Calu3 (cell line): ENCODE results near the gene LRRC28. TPM values are rescaled to one million over a fixed set of nuclear protein-coding genes. Genes with fewer than 3 reads are reported as not detected.

Source experiments
- BruUV-seq: library from RNA; stranded (reverse); fragments of 400-500 nt; replicated peaks from 2 replicates; lab custom pipeline; 2021; lab: Mats Ljungman, UMichigan
- CTCF ChIA-PET: fragments of 300-600 bp; sonication (Branson Sonifier 250); formaldehyde crosslinking; loops from one replicate; lab custom pipeline; 2022; ENCODE audit warnings: antibody characterized with exemption; lab: Charles Lee
- DNase-seq: peaks from one replicate; pipeline ENCODE4 v3.0.0; 2022
- H3K27ac Mint-ChIP-seq: one replicate; pipeline ENCODE4 v1.8.0; 2022; ENCODE audit warnings: mixed read lengths; ENCODE audit not compliant: unreplicated experiment
- H3K27me3 Mint-ChIP-seq: one replicate; pipeline ENCODE4 v1.8.0; 2022; ENCODE audit warnings: mixed read lengths; ENCODE audit not compliant: unreplicated experiment
- H3K36me3 Mint-ChIP-seq: one replicate; pipeline ENCODE4 v1.8.0; 2022; ENCODE audit warnings: mild to moderate bottlenecking, moderate library complexity, mixed read lengths; ENCODE audit not compliant: insufficient read depth, unreplicated experiment
- H3K4me1 Mint-ChIP-seq: one replicate; pipeline ENCODE4 v1.8.0; 2022; ENCODE audit warnings: mild to moderate bottlenecking, low read depth, mixed read lengths; ENCODE audit not compliant: unreplicated experiment
- H3K4me3 Mint-ChIP-seq: one replicate; pipeline ENCODE4 v1.8.0; 2022; ENCODE audit warnings: mild to moderate bottlenecking, low read depth, moderate library complexity, mixed read lengths; ENCODE audit not compliant: unreplicated experiment
- H3K9me3 Mint-ChIP-seq: one replicate; pipeline ENCODE4 v1.8.0; 2022; ENCODE audit warnings: low read depth, mixed read lengths; ENCODE audit not compliant: unreplicated experiment
- intact Hi-C: fragments of 100-400 bp; cut with micrococcal nuclease; formaldehyde crosslinking; loops from one replicate; pipeline ENCODE4 v1.10.0; 2022; ENCODE audit not compliant: unreplicated experiment
- total RNA-seq: library from RNA; stranded (reverse); gene quantifications from 2 replicates; pipeline ENCODE4 v1.2.3, GENCODE V29; 2022
- TF ChIP-seq, protein P1 (sequence below): fragments of 200-600 bp; IDR thresholded peaks from one replicate; pipeline ENCODE4 v1.8.0; 2022; ENCODE audit warnings: antibody characterized with exemption; ENCODE audit not compliant: unreplicated experiment

LRRC28 gene
- total RNA-seq, 1 experiment from 2014 or later, result 21.8 TPM

DNA sequence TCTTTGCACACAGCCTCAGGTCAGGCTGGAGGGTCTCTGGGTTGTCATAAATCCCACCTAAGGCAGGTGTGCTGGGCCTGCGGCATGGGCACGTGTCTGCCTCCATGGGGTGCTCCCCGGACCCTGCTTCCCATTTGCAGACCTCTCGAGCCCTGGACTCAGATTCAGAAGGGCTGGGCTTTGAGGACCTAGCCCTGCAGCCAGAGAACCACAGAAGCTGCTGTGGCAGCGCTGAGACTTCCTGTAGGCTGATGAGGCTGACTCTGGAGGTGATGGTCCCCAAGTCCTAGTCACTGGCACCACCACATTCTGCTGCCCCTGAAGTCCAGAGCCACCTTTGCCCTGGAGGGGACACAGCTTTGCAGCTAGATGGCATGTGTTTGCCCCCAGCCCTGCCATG, 156.4 kb downstream of the LRRC28 start:
- intact Hi-C loops, result loop anchor here (5.0 to 10.0 kb wide), 2 partner anchors 97 to 155 kb away; no protein-coding TSS in a partner anchor
- Mint-ChIP-seq H3K27ac (no peak overlapping the region), H3K36me3 (no peaks in the 10 kb centered on the region), H3K4me1 (peaks cover 9% of the 10 kb centered on the region), H3K27me3 (no peaks in the 10 kb centered on the region), H3K4me3 (no peak overlapping the region), H3K9me3 (no peaks in the 10 kb centered on the region)
- BruUV-seq, result no TSS peak
- no peak for DNase-seq
- TF ChIP-seq, protein P1, sequence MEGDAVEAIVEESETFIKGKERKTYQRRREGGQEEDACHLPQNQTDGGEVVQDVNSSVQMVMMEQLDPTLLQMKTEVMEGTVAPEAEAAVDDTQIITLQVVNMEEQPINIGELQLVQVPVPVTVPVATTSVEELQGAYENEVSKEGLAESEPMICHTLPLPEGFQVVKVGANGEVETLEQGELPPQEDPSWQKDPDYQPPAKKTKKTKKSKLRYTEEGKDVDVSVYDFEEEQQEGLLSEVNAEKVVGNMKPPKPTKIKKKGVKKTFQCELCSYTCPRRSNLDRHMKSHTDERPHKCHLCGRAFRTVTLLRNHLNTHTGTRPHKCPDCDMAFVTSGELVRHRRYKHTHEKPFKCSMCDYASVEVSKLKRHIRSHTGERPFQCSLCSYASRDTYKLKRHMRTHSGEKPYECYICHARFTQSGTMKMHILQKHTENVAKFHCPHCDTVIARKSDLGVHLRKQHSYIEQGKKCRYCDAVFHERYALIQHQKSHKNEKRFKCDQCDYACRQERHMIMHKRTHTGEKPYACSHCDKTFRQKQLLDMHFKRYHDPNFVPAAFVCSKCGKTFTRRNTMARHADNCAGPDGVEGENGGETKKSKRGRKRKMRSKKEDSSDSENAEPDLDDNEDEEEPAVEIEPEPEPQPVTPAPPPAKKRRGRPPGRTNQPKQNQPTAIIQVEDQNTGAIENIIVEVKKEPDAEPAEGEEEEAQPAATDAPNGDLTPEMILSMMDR, result no peak
- CTCF ChIA-PET, result interaction anchor here (0.8 to 5.0 kb wide), 2 partner anchors 28 to 296 kb away, joined by 3 to 55 read pairs; no protein-coding TSS in a partner anchor

DNA sequence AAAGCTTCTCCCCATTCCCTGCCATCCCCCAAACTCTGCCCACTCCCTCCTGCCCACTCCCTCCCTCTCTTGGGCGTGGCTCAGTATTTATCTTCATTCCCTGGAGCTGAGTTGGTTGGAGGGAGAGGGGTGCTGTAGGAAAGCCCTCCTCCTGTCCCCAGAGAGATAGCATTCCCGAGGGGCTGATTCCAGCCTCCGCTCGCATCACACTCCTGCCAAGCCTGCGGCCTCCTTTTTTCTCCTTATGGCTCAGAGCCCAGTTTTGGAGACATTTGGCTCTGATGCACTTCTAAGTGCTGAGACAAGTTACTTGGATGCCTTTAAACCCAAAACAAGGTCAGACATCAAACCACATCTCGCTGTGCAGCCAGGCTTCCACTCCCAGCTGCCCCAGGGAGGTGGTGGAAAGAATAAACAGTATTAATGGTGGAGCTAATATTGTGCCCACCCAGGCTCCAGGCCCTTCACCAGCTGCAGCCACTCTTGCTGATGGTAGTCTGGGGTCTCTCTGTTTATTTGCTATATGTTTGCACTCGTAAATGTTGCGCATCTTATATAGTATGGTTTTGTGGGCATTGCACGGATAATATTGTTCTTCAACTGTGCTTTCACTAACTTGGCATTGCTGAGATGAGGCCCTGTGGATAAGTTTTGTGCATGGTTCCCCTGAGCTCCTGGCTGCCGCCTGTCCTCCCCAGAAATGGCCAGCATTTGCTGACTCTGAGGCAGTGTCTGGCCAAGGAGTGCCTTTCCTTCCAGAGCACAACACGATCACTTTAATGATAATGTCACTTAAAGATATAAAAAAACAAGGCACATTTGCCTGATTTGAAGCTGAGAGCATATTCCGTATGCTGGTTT, 157.2 kb downstream of the LRRC28 start:
- CTCF ChIA-PET, result interaction anchor here (0.6 to 5.0 kb wide), 9 partner anchors 13 to 296 kb away, joined by 3 to 55 read pairs (median 4); no protein-coding TSS in a partner anchor
- no peak for DNase-seq
- Mint-ChIP-seq H3K36me3 (no peaks in the 10 kb centered on the region), H3K4me1 (peaks cover 6% of the 10 kb centered on the region), H3K27me3 (no peaks in the 10 kb centered on the region), H3K9me3 (no peaks in the 10 kb centered on the region), H3K4me3 (no peak overlapping the region), H3K27ac (no peak overlapping the region)
- intact Hi-C loops, result loop anchor here (1.0 to 10.0 kb wide), 3 partner anchors 96 to 296 kb away; no protein-coding TSS in a partner anchor
- BruUV-seq, result no TSS peak
- TF ChIP-seq, protein P1, result no peak

DNA sequence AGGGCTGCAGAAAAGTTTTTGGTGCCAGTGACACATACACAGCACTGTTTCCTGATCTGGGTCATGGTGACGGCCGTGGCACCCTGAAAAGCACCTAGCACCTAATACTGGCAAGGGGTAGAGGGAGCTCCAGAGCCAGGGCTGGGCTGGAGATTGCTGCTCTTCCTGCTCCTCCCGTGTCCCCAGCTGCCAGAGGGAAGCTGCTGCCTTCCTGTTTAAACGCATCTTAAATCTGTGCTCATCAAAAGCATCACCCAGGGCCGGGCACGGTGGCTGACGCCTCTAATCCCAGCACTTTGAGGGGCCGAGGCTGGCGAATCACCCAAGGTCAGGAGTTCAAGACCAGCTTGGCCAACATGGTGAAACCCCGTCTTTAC, 157.8 kb downstream of the LRRC28 start:
- Mint-ChIP-seq H3K27ac (no peak overlapping the region), H3K27me3 (no peaks in the 10 kb centered on the region), H3K9me3 (no peaks in the 10 kb centered on the region), H3K4me3 (no peak overlapping the region), H3K36me3 (no peaks in the 10 kb centered on the region), H3K4me1 (no peaks in the 10 kb centered on the region)
- CTCF ChIA-PET, result interaction anchor here (0.6 to 5.0 kb wide), 8 partner anchors 12 to 295 kb away, joined by 3 to 55 read pairs (median 4); no protein-coding TSS in a partner anchor
- BruUV-seq, result no TSS peak
- intact Hi-C loops, result loop anchor here (1.0 to 10.0 kb wide), 3 partner anchors 96 to 295 kb away; no protein-coding TSS in a partner anchor
- TF ChIP-seq, protein P1, result peak; percentile 59
- peak; percentile 71 for DNase-seq

DNA sequence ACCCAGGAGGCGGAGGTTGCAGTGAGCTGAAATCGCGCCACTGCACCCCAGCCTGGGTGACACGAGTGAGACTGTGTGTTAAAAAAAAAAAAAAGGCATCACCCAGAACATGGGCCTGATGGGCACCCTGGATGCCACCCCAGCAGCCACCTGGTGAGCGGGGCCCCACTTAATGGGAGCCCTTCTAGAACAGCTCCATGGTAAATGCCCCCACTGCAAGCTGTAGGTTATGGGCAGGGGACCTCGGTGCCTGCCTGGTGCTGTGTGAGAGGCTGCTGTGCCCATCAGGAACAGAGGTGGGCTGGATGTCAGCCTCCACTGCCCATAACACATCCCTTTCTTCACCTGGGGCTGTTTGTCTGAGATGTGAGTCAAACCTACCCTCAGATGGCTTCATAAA, 158.3 kb downstream of the LRRC28 start:
- Mint-ChIP-seq H3K4me3 (no peak overlapping the region), H3K27ac (no peak overlapping the region), H3K4me1 (no peaks in the 10 kb centered on the region), H3K27me3 (no peaks in the 10 kb centered on the region), H3K9me3 (no peaks in the 10 kb centered on the region), H3K36me3 (no peaks in the 10 kb centered on the region)
- no TSS peak for BruUV-seq
- no peak for DNase-seq
- TF ChIP-seq, protein P1, result no peak
- intact Hi-C loops, result loop anchor here (1.0 to 10.0 kb wide), 3 partner anchors 95 to 295 kb away; no protein-coding TSS in a partner anchor
- CTCF ChIA-PET, result interaction anchor here (0.6 to 5.0 kb wide), 8 partner anchors 12 to 295 kb away, joined by 3 to 55 read pairs (median 4); no protein-coding TSS in a partner anchor
